ENCODE data around the gene ALDH9A1. TPM values are rescaled to one million over a fixed set of nuclear protein-coding genes. Genes with fewer than 3 reads are reported as not detected.
"Not testable (repeated sequence)": the region's sequence is repeated elsewhere in the genome, so short reads cannot be mapped to it uniquely, and the experiment has no call there.

ALDH9A1 gene
- total and polyA plus RNA-seq, 8 donors = 0.87 to 101 (median 40.8) TPM

DNA sequence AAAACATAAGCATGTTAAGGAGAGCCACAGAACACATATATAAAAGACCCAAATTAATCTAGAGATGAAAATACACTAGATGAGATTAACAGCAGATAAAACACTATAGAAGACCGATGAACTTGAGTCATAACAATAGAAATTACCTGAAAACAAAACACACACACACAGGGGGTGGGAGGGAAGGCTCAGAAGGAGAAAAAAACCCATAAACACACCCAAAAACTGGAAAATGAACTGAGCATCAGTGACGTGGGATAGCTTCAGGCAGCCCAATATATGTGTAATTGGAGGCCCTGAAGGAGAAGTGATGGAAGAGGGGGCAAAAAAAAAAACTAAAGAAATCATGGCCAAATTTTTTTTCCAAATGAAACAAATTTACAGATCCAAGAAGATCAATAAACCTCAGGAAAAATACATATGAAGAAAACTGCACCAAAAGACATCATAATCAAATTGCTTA is 11.4 kb downstream of the ALDH9A1 start:
- Histone ChIP-seq H3K36me3 (peaks cover 10 to 56% (median 27%) of the 10 kb centered on the region in 4 donors), H3K27me3 (no peaks in the 10 kb centered on the region), H3K9me3 (no peaks in the 10 kb centered on the region), H3K4me1 (peaks cover 0 to 34% (median 19%) of the 10 kb centered on the region in 4 donors), H3K27ac (no peak overlapping the region), H3K4me3 (no peak overlapping the region)
- intact Hi-C loops (cut with DNase I; ENCODE audit: low total_unique reads) = no loop called here
- DNase-seq = no peak
- TF ChIP-seq EP300 (IDR thresholded peaks at IDR 0.05) = no peak
- no peak for TF ChIP-seq POLR2AphosphoS5 (IDR thresholded peaks at IDR 0.05)
- TF ChIP-seq, protein P1, sequence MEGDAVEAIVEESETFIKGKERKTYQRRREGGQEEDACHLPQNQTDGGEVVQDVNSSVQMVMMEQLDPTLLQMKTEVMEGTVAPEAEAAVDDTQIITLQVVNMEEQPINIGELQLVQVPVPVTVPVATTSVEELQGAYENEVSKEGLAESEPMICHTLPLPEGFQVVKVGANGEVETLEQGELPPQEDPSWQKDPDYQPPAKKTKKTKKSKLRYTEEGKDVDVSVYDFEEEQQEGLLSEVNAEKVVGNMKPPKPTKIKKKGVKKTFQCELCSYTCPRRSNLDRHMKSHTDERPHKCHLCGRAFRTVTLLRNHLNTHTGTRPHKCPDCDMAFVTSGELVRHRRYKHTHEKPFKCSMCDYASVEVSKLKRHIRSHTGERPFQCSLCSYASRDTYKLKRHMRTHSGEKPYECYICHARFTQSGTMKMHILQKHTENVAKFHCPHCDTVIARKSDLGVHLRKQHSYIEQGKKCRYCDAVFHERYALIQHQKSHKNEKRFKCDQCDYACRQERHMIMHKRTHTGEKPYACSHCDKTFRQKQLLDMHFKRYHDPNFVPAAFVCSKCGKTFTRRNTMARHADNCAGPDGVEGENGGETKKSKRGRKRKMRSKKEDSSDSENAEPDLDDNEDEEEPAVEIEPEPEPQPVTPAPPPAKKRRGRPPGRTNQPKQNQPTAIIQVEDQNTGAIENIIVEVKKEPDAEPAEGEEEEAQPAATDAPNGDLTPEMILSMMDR (IDR thresholded peaks at IDR 0.05) = no peak
- no peak for TF ChIP-seq POLR2A (IDR thresholded peaks at IDR 0.05)
- WGBS, 5 donors = 86 to 96% (median 90%) methylated on average over 2 of the region's 2 CpGs

DNA sequence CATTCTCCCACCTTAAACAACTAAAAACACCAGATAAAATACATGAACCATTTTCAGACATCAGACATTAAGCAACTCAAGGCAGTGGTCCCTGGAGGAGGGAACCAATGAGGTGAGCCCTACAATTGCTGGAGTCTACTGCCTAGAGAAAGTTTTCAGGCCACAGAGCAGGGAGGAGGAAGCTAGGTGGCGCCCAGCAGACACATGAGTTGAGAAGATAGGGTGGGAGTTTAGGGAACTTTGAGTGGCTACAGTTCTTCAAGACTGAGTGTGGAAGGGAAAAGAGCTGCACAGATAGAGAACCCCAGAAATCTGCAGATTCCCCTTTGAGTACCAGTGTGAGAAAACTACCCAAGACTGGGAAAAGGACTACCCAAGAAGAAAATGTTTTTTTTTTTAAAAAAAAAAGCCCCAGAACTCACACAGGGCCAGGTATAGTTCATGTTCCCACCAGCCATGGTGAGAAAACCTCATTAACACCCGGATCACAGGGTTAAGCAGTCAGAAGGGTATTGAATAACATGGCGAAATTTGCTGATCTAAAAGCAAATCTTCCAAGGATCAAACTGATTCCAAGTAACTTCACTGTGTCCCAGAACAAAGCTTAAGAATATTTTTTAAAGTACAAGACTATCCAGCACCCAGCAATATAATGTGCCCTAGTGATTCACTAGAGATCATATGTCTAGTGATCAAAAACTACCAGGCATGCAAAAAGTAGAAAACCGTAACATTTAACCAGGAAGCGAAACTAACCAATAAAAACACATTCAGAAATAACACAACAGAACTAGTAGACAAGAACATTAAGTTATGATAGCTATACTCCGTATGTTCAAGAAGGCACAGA is 12.0 kb downstream of the ALDH9A1 start:
- H3K4me1 ChIP-seq = peaks cover 0 to 34% (median 19%) of the 10 kb centered on the region in 4 donors
- intact Hi-C loops (cut with DNase I; ENCODE audit: low total_unique reads) = no loop called here
- no peaks in the 10 kb centered on the region for H3K27me3 ChIP-seq
- TF ChIP-seq, protein P1 (IDR thresholded peaks at IDR 0.05) = no peak
- no peak for TF ChIP-seq POLR2A (IDR thresholded peaks at IDR 0.05)
- TF ChIP-seq POLR2AphosphoS5 (IDR thresholded peaks at IDR 0.05) = no peak
- no peak overlapping the region for H3K4me3 ChIP-seq
- H3K36me3 ChIP-seq = peaks cover 13 to 63% (median 34%) of the 10 kb centered on the region in 4 donors
- no peak for DNase-seq
- WGBS, 5 donors = 77 to 96% (median 85%) methylated on average over 6 of the region's 6 CpGs
- H3K27ac ChIP-seq = no peak overlapping the region
- no peaks in the 10 kb centered on the region for H3K9me3 ChIP-seq

- DNase-seq = no peak
- Histone ChIP-seq H3K27ac (no peak overlapping the region), H3K4me1 (peaks cover 0 to 34% (median 16%) of the 10 kb centered on the region in 4 donors), H3K9me3 (no peaks in the 10 kb centered on the region), H3K36me3 (peaks cover 16 to 66% (median 43%) of the 10 kb centered on the region in 4 donors), H3K27me3 (no peaks in the 10 kb centered on the region), H3K4me3 (no peak overlapping the region)
- intact Hi-C loops (cut with DNase I; ENCODE audit: low total_unique reads) = no loop called here
- WGBS, 5 donors = 0 to 38% (median 3%) methylated on average over 1 of the region's 1 CpG
- TF ChIP-seq EP300 (IDR thresholded peaks at IDR 0.05) (no peak), POLR2AphosphoS5 (IDR thresholded peaks at IDR 0.05) (no peak), POLR2A (IDR thresholded peaks at IDR 0.05) (no peak)
- TF ChIP-seq, protein P1 (IDR thresholded peaks at IDR 0.05) = no peak
These were observed 14.4 kb downstream of the ALDH9A1 start for GRCh38 chr1:165683848-165684485.

GRCh38 chr1:165680773-165681172 is 17.6 kb downstream of the ALDH9A1 start:
- H3K27me3 ChIP-seq; H3K9me3 ChIP-seq; H3K4me3 ChIP-seq; intact Hi-C loops (cut with DNase I; ENCODE audit: low total_unique reads); DNase-seq; H3K27ac ChIP-seq: not testable (repeated sequence)
- H3K4me1 ChIP-seq = peaks cover 0 to 26% (median 15%) of the 10 kb centered on the region in 4 donors
- 96 to 99% (median 97%) methylated on average over 4 of the region's 4 CpGs for WGBS, 5 donors
- H3K36me3 ChIP-seq = peaks cover 20 to 83% (median 73%) of the 10 kb centered on the region in 4 donors

Data from stomach (tissue), 9 donors.